Measurements from ENCODE around the gene ZNF784.
"Not testable (repeated sequence)": the region's sequence is repeated elsewhere in the genome, so short reads cannot be mapped to it uniquely, and the experiment has no call there.

The ZNF784 gene

DNA sequence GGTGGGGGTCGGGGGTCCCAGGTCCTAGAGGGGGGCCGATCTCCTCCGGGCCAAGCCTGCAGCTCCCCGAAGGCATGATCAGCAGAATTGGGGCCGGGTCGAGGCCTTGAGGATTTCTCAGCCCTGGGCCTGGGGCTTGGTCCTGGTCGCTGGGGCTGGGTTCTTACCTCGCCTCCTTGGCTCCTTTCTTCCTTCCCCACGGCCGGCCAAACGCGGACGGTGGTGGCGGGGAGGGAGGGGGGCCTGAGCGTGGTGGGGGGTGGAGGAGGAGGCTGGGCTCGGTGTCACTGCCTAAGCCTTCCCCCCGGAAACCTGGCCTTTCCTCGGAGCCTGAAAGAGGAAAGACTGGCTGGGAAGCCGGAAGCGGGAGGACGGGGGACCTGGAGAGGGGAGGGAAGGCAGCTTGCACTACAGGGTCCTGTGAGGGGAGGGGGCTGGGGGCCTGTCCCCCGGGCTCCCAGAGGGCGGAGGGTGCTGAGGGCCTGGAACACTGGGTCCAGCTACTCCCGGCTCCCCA lies 43.7 kb downstream of the ZNF784 start, which contains the start of gene ZNF579:
Gene ZNF579, minus strand, starts transcription at position 221 of the 517 bp plus-strand sequence. CDS start 1,209 bp downstream, outside the sequence.
- FAIRE-seq: no peak

DNA sequence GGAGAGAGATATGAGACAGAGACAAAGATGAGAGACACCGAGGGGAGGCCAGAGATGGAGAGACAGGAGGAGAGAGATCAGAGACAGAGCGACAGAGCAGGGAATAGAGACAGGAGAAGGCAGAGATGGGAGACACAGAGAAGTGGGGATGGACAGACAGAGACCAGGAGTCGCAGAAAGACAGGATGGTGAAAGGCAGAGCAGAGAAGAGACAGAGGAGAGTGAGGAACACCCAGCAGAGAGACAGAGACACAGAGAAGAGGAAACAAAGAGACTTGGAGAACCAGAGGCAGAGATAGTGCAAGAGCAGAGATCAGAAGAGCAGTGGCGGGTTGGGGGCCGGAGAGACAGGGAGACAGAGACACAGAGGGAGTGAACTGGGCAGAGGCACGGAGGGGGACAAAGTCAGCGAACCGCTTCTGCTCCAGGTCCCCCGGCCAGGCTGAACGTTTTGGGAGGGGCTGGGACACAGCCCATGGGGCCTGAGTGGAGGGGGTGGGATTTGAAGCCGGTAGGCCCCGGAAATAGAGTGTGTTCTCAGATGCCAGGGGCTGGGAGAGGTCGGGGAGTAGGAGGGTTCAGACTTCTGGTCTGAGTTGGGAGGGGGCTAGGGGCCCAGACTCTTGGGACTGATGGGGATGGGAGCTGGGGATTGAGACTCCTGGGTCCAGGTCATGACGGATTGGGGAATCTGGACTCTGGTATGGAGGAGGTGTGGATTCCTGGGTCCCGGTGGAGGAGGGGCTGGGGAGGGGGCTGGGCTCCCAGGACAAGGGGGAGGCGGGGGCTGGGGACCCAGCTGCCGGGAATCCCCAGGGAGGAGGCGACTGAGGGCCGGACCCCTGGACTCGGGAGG lies 44.4 kb downstream of the ZNF784 start:
- FAIRE-seq: no peak

DNA sequence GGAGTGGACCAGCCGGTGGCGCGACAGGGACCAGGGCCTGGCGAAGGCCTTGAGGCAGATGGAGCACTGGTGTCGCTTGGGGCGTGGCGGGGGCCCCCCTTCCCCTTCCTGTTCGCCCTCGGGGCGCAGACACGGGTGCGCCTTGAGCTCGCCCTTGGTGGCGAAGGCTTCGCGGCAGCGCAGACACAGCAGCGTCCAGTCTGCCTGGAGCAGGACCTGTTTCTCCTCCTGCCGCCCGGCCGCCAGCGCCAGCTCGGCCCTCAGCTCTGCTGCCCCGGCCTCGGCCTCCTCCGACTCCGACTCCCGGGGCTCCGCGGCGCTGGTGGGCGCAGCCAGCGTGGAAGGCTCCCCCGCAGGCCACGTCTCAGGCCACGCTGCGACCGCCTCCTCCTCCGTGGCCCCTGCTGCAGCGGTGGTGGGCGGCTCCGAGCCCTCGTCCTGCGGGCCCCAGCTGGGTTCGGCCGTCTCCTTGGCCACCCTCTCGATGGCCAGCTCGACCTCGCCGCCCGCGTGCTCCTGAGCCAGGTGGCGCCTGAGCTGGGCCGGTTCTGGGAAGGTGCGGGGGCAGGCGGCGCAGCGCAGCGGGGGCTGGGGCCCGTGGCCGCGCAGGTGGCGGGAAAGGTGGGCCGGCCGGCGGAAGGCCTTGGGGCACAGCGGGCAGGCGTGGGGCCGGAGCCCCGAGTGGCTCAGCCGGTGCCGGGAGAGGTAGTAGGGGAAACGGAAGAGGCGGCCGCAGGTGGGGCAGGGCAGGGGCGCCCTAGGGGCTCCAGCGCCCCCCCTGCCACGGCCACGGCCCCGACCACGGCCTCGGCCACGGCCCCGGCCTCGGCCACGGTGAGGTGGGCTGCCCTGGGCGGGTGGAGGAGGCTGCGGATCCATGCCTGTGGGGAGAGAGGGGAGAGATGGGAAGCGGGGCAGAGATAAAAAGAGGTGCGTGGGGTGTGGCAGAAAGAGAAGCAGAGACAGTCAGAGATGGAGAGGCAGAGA lies 45.3 kb downstream of the ZNF784 start:
- no peak for FAIRE-seq

- FAIRE-seq: no peak
Measured at GRCh38 chr19:55578031-55578760, 46.2 kb downstream of the ZNF784 start.

- FAIRE-seq: no peak
Measured at GRCh38 chr19:55576746-55577145, 47.6 kb downstream of the ZNF784 start.

DNA sequence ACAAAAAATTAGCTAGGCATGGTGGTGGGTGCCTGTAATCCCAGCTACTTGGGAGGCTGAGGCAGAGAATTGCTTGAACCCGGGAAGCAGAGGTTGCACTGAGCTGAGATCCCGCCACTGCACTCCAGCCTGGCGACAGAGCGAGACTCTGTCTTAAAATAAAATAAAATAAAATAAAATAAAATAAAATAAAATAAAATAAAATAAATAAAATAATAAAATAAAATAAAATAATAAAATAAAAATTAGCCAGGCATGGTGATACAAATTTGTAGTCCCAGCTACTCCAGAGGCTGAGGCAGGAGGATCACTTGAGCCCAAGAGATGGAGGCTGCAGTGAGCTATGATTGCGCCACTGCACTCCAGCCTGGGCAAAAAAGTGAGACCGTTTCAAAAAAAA lies 50.4 kb downstream of the ZNF784 start:
- FAIRE-seq: not testable (repeated sequence)
